Measurements from ENCODE around the gene BICRA.
"Not testable (repeated sequence)": the region's sequence is repeated elsewhere in the genome, so short reads cannot be mapped to it uniquely, and the experiment has no call there.

The BICRA gene

DNA sequence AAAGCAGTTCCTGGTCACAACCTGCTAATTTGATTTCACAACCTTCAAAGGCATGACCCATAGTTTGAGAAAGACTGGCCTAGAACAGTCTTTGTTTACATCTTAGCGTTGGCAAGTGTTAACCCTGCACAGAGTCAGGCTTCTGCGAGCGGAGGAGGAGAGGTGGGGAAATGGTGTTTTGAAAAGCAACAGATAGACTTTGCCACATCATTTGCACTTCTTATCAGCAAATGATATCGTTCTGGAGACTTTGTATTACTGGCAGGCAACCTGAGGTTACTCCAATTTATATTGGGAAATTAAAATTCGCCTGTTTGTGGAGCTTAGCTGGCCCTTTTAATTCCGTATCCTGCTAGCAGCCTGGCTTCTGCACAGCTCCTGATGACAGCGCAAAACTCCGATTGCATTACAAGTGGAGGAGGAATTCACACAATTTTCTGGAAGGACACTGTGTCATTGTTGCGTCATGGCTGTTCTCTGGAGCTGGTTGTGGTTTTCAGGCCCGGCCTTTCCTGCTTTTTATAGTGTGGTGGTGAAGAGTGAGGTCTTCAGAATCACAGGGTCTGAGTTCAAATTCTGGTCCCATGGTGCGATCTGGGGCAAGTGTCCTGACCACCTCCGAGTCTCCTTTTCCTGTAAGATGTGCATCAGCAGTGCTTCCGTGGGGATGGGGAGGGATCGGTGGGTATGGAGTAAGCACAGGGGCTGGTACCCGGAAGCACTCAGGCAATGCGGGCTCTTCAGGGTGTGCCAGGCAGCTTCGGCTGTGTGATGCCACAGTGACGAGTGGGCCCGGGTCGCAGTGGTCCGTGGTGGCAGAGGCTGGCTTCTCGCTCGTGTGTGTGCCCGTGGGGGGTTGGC is 55.2 kb downstream of the BICRA start:
- DNase-seq (ENCODE audit: low read depth), result peak; percentile 100

DNA sequence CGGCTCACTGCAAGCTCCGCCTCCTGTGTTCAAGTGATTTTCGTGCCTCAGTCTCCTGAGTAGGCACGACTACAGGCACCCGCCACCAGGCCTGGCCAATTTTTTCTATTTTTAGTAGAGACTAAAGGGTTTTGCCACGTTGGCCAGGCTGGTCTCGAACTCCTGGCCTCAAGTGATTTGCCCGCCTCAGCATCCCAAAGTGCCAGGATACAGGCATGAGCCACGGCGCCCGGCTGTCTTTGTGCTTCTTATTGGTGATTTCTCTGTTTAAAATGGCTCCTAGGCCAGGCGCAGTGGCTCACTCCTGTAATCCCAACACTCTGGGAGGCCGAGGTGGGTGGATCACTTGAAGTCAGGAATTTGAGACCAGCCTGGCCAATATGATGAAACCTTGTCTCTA is 59.6 kb downstream of the BICRA start:
- not testable (repeated sequence) for DNase-seq (ENCODE audit: low read depth)

DNA sequence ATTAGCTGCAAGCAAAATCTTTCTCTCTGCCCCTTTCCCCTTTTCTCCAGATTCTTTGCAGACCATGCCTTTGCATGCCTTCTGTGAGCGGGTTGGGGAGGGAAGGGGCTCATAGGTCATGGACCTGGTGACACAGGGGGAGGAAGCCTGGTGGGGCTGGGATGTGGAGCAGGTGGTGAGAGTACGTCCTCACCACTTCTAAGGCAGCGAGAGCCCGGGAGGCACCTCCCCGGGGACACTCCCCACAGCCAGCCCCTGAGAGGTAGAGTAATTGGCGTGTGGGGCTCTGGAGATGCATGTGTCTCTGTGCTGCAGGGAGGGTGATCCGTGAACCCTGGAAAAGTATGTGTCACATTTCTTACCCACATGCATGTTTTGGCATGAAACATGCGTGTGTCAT is 61.8 kb downstream of the BICRA start:
- DNase-seq (ENCODE audit: low read depth), result no peak

DNA sequence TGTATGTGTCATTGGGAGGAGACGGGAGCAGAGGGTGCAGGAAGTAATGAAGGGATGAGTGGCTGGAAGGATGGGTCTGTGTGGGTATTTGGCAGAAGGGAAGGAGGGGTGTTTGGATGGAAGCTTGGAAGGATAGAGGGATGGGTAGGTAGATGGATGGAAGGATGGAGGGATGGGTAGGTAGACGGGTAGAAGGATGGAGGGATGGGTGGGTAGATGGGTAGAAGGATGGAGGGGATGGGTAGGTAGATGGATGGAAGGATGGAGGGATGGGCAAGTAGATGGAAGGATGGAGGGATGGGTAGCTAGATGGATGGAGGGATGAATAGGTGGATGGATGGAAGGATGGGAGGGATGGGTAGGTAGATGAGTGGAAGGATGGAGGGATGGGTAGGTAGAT is 62.6 kb downstream of the BICRA start:
- no peak for DNase-seq (ENCODE audit: low read depth)

DNA sequence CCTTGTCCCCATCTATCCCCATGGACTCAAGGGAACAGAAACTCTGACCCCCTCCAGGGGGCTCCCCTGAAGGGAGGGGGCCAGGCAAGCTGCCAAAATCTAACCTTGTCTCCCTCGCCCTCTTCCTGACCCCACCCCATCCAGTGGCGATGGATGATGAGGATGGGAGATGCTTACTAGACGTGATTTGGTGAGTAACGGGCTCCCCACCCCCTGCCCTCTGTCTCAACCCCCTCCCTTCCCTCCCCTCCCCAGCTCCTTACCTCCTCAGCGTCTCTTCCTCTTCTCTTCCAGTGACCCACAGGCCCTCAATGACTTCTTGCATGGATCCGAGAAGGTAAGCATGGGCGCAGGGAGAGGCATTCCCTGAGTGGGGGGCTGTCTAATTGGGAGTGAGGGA is 64.5 kb downstream of the BICRA start:
- DNase-seq (ENCODE audit: low read depth), result no peak

DNA sequence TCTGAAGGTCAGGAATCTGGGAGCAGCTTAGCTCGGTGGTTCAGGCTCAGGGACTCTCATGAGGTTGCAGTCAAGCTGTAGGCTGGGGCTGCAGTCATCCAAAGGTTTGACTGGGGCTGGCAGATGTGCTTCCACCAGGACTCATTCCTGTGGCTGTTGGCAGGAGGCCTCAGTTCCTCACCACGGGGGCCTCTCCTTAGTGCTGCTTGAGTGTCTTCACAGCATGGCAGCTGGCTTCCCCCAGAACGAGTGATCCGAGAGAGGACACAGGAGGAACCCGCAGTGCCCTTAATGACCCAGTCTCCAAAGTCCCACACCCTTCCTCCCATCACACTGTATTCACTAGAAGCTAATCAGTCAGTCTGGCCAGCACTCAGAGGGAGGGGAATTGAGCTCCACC is 65.6 kb downstream of the BICRA start:
- no peak for DNase-seq (ENCODE audit: low read depth)

DNA sequence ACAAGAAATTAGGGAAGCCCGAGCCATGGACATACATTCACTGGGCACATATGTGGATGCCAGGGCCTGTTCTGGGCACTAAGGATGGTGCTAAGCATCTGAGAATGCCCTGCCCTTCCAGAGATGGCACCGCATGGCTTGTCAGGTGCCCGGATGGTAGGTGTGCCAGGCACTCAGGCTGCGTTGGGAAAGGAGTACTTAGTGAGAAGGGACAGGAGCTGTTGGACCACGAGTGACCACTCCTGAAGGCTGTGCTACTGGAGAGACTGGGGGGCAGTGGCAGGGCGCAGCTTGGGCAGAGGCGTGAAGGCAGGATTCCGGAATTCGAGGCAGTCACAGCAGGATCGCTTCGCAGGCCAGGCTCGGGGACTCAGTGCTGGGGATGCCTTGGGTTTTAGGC is 66.3 kb downstream of the BICRA start:
- DNase-seq (ENCODE audit: low read depth), result no peak

DNA sequence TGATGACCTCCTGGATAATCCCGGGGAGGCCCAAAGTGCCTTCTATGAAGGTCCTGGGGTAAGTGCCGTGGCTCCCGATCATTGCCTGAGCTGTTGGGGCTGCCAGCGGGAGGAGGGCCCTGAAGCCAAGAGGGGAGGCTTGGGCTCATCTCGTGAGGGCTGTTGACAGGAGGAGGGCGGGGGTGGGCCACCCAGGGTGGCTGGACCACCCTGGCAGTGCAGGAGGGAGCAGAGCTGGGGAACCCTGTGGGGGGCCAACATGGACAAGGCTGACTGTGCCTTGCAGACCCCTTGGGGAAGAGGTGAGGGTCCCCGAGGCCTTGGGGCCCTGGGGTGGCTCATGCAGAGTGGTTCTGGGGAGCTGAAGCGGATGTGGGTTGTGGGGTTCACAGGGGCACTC is 66.9 kb downstream of the BICRA start:
- DNase-seq (ENCODE audit: low read depth), result no peak

DNA sequence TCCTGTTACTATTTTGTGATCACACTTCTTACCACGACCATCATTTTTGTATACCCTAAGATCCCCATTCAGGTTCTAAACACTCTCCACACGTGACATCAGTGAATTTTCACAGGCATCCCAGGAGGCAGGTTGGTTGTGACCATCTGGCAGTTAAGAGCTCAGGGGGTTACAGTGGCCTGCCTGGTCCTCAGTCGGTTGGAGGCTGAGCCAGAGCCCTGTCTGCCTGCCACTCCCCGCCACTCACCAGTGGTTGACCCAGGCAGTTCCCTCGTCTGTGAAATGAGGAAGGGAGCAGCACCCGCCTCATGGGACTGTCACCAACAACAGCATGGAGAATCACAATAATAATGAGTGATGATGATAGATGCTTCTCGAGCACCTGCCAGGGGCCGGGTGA is 67.9 kb downstream of the BICRA start:
- DNase-seq (ENCODE audit: low read depth), result no peak

DNA sequence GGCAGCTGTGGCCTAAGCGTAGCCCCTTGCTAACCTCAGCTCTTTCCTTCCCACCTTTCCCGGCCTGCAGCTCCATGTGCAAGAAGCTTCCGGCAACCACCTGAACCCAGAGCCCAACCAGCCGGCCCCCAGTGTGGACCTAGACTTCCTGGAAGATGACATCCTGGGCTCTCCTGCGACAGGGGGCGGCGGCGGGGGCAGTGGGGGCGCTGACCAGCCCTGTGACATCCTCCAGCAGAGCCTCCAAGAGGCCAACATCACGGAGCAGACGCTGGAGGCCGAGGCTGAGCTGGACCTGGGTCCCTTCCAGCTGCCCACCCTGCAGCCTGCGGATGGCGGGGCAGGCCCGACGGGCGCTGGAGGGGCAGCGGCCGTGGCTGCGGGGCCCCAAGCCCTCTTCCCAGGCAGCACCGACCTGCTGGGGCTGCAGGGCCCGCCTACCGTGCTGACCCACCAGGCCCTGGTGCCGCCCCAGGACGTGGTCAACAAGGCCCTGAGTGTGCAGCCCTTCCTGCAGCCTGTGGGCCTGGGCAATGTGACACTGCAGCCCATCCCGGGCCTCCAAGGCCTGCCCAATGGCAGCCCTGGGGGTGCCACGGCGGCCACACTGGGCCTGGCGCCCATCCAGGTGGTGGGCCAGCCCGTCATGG is 70.4 kb downstream of the BICRA start:
- DNase-seq (ENCODE audit: low read depth), result no peak

DNA sequence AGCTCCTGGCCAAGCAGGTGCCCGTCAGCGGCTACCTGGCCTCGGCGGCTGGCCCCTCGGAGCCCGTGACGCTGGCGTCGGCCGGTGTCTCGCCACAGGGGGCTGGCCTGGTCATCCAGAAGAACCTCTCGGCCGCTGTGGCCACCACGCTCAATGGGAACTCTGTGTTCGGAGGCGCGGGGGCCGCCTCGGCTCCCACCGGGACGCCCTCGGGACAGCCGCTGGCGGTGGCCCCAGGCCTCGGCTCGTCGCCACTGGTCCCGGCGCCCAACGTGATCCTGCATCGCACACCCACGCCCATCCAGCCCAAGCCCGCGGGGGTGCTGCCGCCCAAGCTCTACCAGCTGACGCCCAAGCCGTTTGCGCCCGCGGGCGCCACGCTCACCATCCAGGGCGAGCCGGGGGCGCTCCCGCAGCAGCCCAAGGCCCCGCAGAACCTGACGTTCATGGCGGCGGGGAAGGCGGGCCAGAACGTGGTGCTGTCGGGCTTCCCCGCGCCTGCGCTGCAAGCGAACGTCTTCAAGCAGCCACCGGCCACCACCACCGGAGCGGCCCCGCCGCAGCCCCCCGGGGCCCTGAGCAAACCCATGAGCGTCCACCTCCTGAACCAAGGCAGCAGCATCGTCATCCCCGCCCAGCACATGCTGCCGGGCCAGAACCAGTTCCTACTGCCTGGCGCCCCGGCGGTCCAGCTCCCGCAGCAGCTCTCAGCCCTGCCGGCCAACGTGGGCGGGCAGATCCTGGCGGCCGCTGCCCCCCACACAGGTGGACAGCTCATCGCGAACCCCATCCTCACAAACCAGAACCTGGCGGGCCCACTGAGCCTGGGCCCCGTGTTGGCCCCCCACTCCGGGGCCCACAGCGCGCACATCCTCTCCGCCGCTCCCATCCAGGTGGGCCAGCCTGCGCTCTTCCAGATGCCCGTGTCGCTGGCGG is 71.3 kb downstream of the BICRA start:
- no peak for DNase-seq (ENCODE audit: low read depth)

DNA sequence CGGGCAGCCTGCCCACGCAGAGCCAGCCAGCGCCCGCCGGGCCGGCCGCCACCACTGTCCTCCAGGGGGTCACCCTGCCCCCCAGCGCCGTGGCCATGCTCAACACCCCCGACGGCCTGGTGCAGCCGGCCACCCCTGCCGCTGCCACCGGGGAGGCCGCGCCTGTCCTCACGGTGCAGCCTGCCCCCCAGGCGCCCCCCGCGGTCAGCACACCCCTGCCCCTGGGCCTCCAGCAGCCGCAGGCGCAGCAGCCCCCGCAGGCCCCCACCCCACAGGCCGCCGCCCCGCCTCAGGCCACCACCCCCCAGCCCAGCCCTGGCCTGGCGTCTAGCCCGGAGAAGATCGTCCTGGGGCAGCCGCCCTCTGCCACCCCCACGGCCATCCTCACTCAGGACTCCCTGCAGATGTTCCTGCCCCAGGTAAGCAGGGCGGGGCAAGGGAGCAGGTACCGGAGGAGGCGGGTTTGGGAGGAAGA is 72.0 kb downstream of the BICRA start:
- no peak for DNase-seq (ENCODE audit: low read depth)

DNA sequence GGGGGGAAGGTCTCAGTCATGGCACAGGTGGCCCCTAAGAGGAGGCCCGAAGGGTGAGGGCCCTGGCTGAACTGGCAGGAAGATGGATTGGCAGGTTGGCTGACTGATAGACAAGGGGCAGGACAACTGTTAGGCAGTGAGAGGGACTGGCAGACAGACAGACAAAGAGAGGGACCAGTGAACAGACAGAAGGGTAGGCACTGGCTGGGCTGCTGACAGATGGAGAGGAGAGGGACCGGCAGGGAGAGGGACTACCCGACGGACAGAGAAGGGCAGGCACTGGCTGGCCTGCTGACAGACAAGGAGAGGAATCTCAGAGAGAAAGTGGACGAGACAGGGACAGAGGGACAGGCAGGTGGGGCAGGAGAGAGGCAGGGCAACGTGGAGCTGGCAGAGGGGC is 72.5 kb downstream of the BICRA start:
- DNase-seq (ENCODE audit: low read depth), result no peak

DNA sequence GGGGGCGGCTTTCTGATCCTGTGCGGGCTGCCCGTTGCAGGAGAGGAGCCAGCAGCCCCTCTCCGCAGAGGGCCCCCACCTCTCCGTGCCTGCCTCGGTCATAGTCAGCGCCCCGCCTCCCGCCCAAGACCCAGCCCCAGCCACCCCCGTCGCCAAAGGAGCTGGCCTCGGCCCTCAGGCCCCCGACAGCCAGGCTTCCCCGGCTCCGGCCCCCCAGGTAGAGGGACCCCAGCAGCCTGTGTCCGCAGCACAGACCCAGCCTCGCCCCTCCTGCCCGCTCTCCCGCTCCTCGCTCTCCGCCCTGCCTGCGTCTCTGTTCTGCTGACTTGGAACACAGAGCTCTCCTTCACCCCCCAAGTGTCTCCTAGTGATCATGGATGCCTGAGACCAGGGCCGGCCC is 73.0 kb downstream of the BICRA start:
- DNase-seq (ENCODE audit: low read depth), result no peak

DNA sequence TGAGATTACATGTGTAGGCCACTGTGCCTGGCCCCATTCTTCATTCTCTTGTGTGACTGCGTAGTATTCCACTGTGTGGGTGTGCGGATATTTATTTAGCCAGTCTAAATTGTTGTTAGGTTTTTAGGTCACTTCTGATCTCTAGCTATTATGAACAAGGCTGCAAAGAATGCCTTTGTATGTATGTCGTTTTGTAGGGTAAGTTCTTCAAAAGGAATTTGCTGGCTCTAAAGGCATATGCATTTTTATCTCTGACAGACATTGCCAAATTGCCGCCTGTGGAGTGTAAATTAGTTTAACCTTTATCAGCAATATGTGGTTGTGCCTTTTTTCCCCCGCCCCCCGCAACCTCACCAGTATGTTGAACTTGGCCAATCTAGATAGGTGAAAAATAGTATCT is 74.0 kb downstream of the BICRA start:
- peak; percentile 51 for DNase-seq (ENCODE audit: low read depth)

DNA sequence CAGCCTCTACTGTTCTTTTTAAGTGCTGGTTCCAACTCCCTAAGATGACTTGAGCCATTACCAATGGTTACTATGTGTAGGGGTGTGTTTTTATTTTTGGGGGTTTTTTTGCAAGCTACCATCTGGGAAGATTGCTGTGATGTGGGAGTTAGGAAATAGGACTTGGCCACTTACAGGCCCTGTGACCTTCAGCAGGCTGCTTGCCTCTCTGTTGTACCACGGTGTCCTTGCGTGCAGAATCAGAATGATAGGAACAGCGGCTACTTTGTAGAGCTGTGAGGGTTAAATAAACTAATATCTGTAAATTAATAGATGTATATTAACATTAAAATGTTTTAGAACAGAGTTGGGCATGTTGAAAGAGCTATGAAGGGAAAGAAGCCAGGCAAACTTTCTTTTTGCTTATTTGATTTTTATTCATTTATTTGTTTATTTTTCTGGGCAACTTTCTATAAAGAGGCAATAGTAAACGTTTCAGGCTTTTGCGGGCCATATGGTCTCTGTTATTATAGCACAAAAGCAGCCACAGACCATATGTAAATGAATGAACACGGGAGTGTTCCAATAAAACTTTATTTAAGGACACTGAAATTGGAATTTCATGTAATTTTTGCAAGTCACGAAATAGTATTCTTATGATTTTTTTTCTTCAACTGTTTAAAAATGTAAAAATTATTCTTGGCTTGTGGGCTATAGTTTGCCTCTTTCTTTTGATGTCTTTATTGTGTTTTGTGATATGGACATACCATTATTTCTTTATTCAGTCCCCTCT is 77.9 kb downstream of the BICRA start:
- no peak for DNase-seq (ENCODE audit: low read depth)

DNA sequence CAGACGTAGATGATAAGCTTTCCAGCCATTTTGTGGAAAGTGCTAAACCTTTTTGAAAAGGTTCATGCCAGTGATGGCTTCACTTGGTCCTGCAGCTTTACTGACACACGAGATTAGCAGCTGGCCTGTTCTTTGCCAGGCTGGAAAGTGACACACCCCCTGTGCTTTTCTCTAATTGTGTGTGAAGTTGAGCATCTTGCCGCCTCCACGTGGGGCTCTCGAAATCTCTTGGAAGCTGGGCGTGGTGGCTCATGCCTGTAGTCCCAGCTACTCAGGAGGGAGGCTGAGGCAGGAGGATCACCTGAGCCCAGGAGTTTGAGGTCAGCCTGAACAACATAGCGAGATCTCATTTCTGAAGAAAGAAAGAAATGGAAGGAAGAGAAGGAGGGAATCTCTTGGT is 79.0 kb downstream of the BICRA start:
- DNase-seq (ENCODE audit: low read depth), result no peak

DNA sequence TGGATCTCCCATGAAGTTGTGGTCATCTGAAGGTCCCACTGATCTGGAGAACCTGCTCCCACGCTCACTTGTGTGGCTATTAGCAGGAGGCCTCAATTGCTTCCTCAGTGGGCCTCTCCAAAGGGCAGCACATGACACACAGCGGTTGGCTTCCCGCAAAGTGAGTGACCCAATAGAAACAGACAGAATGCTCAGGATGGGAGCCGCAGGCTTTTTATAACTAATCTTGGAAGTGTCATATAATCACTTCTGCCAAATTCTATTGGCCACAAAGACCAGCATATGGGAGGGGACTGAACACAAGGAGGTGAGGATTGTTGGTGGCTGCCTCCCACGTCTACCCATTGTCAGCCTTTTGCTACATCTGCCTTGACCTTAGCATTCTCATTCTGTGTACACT is 82.2 kb downstream of the BICRA start:
- no peak for DNase-seq (ENCODE audit: low read depth)

DNA sequence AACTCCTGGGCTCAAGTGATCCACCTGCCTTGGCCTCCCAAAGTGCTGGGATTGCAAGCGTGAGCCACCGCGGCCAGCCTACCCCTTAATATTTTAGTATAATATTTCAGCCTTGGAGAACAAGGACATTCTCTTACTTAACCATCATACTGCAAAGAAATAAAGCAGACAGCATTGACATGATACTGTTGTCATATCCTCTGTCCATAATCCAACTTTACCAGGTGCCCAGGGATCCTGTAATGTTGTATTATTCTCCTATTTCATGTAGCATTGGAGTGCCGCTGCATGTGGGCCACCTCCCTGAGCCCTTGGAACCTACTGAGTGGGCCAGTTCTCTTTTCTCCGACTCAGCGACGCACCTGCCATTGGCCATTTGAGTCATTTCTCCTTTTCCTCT is 82.8 kb downstream of the BICRA start:
- no peak for DNase-seq (ENCODE audit: low read depth)

DNA sequence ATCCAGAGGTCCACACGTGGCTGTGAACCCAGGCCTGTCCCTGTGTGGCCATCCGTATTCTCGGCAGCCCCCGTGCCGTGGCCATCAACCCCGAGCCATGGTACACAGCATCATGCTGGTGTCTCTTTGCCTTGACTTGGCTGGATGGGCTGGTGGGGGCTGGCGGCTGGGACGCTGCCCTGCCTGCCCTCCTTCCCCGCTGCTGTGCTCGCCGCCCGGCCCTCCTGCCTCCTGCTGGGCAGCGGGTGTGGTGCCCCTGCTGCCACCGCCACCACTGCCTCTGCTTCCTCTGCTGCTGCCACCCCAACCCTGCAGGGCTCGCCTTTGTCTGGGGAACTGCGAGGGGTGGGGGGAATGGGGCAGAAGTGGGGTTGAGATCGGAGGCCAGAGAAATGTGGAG is 84.6 kb downstream of the BICRA start:
- no peak for DNase-seq (ENCODE audit: low read depth)

DNA sequence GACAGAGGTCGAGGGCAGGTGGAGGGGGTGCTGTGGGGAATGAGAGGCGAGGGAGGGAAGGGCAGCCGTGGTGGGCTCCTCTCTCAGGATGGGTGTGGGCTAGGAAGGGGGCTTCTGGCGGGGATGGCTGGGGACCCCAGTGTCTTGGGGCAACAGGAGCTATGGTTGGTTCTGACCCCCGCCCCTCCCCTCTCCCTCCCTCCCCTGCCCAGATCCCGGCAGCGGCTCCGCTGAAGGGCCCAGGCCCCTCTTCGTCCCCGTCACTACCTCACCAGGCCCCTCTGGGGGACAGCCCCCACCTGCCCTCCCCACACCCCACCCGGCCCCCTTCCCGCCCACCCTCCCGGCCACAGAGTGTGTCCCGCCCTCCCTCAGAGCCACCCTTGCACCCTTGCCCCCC is 85.0 kb downstream of the BICRA start:
- no peak for DNase-seq (ENCODE audit: low read depth)

Measured in iris pigment epithelial cell (primary cell).